ENCODE results near the gene RNF5. TPM values are rescaled to one million over a fixed set of nuclear protein-coding genes. Genes with fewer than 3 reads are reported as not detected.

Gene RNF5
- polyA plus RNA-seq, 1 experiment: 33.3 TPM

DNA sequence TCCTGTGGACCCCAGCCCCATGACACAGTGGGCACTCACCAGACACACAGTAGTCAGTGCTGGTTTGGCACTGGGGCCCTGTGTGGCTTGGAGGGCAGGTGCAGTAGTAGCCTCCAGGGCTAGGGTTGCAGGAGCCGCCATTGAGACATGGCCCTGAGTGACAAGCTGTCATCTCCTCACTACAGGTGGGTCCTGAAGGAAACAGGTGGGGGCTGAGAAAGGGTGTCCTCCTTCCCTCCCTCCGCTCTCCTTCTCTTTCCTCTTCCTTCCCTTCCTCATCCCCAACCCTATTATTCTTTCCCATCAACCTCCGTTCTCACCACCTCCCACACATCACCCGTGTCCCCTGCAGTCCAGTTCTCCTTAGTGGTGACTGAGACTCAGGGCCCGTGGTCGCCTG, 35.4 kb downstream of the RNF5 start:
- CTCF ChIA-PET: no interaction called here

DNA sequence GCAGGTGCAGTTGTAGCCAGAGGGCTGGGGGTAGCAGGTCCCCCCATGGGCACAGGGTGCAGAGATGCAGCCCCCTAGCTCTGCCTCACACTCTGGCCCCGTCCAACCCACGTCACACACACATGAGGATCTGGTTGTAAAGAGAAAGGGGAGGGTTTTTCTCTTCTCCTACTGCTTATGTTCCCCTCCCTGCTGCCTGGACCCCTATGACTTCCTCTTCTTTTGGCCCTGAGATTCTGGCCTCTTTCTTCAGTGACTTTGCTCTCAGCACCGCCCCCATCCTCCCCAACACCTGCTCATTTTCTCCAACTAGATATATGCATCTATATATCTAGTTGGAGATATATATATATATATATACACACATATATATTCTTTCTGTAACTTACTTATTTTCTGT, 35.9 kb downstream of the RNF5 start:
- Histone ChIP-seq H3K27me3 (ENCODE audit: control insufficient read depth, insufficient read depth, low read length) (peaks cover 16% of the 10 kb centered on the region), H3K27ac (ENCODE audit: low read depth, low read length) (no peak overlapping the region), H3K9me3 (ENCODE audit: control insufficient read depth, insufficient read depth, low read length) (no peaks in the 10 kb centered on the region), H3K4me3 (ENCODE audit: low read depth, low read length) (no peak overlapping the region)
- ChIA-PET POLR2A (no interaction called here), CTCF (no interaction called here)
- DNase-seq (ENCODE audit: low read depth, low spot score): no peak
- TF ChIP-seq, protein P1, sequence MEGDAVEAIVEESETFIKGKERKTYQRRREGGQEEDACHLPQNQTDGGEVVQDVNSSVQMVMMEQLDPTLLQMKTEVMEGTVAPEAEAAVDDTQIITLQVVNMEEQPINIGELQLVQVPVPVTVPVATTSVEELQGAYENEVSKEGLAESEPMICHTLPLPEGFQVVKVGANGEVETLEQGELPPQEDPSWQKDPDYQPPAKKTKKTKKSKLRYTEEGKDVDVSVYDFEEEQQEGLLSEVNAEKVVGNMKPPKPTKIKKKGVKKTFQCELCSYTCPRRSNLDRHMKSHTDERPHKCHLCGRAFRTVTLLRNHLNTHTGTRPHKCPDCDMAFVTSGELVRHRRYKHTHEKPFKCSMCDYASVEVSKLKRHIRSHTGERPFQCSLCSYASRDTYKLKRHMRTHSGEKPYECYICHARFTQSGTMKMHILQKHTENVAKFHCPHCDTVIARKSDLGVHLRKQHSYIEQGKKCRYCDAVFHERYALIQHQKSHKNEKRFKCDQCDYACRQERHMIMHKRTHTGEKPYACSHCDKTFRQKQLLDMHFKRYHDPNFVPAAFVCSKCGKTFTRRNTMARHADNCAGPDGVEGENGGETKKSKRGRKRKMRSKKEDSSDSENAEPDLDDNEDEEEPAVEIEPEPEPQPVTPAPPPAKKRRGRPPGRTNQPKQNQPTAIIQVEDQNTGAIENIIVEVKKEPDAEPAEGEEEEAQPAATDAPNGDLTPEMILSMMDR (IDR thresholded peaks at IDR 0.05; ENCODE audit: low read depth, low read length): no peak

More for the DNA sequence above, 35.4 kb downstream of the RNF5 start:
- POLR2A ChIA-PET: no interaction called here
- Histone ChIP-seq H3K9me3 (ENCODE audit: control insufficient read depth, insufficient read depth, low read length) (no peaks in the 10 kb centered on the region), H3K27me3 (ENCODE audit: control insufficient read depth, insufficient read depth, low read length) (peaks cover 11% of the 10 kb centered on the region), H3K27ac (ENCODE audit: low read depth, low read length) (no peak overlapping the region), H3K4me3 (ENCODE audit: low read depth, low read length) (no peak overlapping the region)
- TF ChIP-seq, protein P1 (IDR thresholded peaks at IDR 0.05; ENCODE audit: low read depth, low read length): no peak
- no peak for DNase-seq (ENCODE audit: low read depth, low spot score)

DNA sequence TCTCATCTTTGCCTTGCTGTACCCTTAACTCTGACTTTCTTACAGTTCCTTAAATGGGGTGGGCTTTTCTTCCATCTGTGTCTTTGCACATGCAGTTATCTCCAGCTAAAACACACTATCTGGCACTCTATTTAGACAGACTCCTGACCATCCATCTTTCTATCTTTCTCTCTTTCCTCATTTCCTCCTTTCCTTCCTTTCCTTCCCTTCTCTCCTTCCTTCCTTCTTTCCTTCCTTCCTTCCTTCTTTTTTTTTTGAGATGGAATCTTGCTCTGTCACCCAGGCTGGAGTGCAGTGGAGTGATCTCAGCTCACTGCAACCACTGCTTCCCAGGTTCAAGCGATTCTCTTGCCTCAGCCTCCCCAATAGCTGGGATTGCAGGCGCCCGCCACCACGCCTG, 37.4 kb downstream of the RNF5 start:
- CTCF ChIA-PET: no interaction called here
- Histone ChIP-seq H3K27me3 (ENCODE audit: control insufficient read depth, insufficient read depth, low read length) (peaks cover 22% of the 10 kb centered on the region), H3K27ac (ENCODE audit: low read depth, low read length) (no peak overlapping the region), H3K9me3 (ENCODE audit: control insufficient read depth, insufficient read depth, low read length) (no peaks in the 10 kb centered on the region), H3K4me3 (ENCODE audit: low read depth, low read length) (no peak overlapping the region)
- TF ChIP-seq, protein P1 (IDR thresholded peaks at IDR 0.05; ENCODE audit: low read depth, low read length): no peak
- no peak for DNase-seq (ENCODE audit: low read depth, low spot score)
- POLR2A ChIA-PET: interaction anchor here (0.6 kb wide), 1 partner anchor 9 kb away, joined by 3 read pairs; no protein-coding TSS in a partner anchor

GRCh38 chr6:32216285-32216684, 38.1 kb downstream of the RNF5 start:
- CTCF ChIA-PET: no interaction called here
- TF ChIP-seq, protein P1 (IDR thresholded peaks at IDR 0.05; ENCODE audit: low read depth, low read length): no peak
- Histone ChIP-seq H3K27ac (ENCODE audit: low read depth, low read length) (no peak overlapping the region), H3K27me3 (ENCODE audit: control insufficient read depth, insufficient read depth, low read length) (peaks cover 23% of the 10 kb centered on the region), H3K9me3 (ENCODE audit: control insufficient read depth, insufficient read depth, low read length) (no peaks in the 10 kb centered on the region), H3K4me3 (ENCODE audit: low read depth, low read length) (no peak overlapping the region)
- DNase-seq (ENCODE audit: low read depth, low spot score): no peak
- POLR2A ChIA-PET: no interaction called here

- no peak for DNase-seq (ENCODE audit: low read depth, low spot score)
- CTCF ChIA-PET: no interaction called here
- Histone ChIP-seq H3K27ac (ENCODE audit: low read depth, low read length) (no peak overlapping the region), H3K27me3 (ENCODE audit: control insufficient read depth, insufficient read depth, low read length) (peaks cover 29% of the 10 kb centered on the region), H3K9me3 (ENCODE audit: control insufficient read depth, insufficient read depth, low read length) (no peaks in the 10 kb centered on the region), H3K4me3 (ENCODE audit: low read depth, low read length) (no peak overlapping the region)
- TF ChIP-seq, protein P1 (IDR thresholded peaks at IDR 0.05; ENCODE audit: low read depth, low read length): no peak
- POLR2A ChIA-PET: no interaction called here
These were observed 38.8 kb downstream of the RNF5 start for GRCh38 chr6:32216998-32217397.

All from AG04450 (cell line).